GM19328 (cell line): ENCODE measurements around the gene OR5C1.
"Not testable (repeated sequence)": the region's sequence is repeated elsewhere in the genome, so short reads cannot be mapped to it uniquely, and the experiment has no call there.

Source experiments
- ATAC-seq: cut with Tn5 transposase; IDR thresholded peaks from one replicate; pipeline ENCODE4 v1.9.1; 2021; ENCODE audit warnings: mild to moderate bottlenecking, moderate library complexity; ENCODE audit not compliant: unreplicated experiment

The OR5C1 gene

GRCh38 chr9:122810306-122810946 lies 21.7 kb downstream of the OR5C1 start:
- ATAC-seq: peak; percentile 59

GRCh38 chr9:122812736-122813135 lies 24.0 kb downstream of the OR5C1 start:
- no peak for ATAC-seq

DNA sequence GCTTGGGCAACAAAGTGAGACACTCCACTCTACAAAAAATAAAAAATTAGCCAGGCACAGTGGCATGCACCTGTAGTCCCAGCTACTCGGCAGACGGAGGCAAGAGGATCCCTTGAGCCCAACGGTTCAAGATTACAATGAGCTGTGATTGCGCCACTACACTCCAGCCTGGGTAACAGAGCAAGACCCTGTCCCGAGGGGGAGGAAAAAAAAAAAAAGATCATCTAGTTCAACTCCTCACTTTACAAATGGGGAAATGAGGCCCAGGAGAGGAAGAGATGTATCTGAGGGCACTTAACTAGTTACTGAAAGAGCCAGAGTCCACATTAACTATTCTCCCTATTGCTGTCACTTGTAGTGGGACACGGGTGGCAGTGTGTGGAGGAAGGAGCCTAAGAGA lies 25.8 kb downstream of the OR5C1 start:
- ATAC-seq: no peak

GRCh38 chr9:122815544-122815943 lies 26.8 kb downstream of the OR5C1 start:
- no peak for ATAC-seq

DNA sequence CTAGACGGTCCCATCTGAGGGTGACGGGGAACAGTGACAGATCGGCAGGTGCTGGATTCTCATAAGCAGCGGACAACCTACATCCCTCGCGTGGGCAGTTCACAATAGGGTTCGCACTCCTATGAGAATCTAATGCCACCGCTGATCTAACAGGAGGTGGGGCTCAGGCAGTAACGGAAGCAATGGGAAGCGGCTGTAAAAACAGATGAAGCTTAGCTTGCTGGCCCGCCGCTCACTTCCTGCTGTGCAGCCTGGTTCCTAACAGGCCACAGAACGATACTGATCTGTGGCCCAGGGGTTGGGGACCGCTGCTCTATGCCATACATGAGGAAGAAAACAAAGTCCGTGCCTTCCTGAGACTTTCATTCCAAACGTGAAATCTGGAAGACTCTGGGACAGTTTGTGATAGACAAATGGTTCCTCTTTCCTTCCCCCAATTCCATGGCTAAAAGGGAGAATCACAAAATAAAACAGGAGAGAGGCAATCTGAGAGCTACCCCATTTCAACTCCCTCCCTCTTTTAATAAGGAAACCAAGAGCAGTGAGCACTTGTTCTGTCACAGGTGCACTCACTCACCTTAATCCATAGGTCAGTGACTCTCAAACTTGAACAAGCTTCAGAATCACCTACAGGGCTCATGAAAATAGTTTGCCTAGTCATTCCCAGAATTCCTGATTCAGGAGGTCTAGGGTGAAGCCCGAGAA lies 27.6 kb downstream of the OR5C1 start:
- no peak for ATAC-seq

- no peak for ATAC-seq
These were observed 30.6 kb downstream of the OR5C1 start for GRCh38 chr9:122819326-122819725.

DNA sequence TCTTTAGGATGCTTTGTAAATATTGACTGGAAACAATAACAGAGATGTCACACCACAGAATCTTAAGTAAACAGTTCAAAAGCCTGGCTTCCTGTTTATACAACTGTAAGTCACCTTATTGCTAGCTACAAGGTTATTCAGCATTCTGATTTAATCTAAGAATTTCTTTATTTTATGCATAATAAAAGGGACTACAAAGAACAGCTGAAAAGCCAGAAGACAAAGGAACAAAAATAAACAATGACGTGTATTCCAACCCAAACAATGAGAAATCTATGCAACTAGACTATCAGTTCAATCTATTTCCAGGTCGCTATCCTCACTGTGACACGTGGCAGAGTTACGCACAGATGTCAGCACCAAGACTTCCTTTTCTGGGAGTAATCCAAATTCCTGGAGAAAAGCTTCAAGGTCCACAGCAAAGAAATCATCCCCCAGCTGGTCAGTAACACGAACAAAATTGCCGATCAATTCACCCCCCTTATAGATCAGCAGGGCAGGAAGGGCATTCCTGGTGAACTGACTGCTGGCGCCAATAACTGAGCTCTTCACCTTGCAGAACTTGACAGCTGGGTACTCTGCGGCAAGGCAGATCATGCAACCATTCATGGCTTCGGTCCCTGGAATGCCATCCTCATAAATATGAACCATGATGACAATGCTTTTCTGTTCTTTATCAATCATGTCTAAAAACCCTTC lies 31.2 kb downstream of the OR5C1 start:
- ATAC-seq: no peak

- no peak for ATAC-seq
These were observed 31.7 kb downstream of the OR5C1 start for GRCh38 chr9:122820490-122820845.

- ATAC-seq: no peak
These were observed 32.7 kb downstream of the OR5C1 start for GRCh38 chr9:122821278-122821943.

DNA sequence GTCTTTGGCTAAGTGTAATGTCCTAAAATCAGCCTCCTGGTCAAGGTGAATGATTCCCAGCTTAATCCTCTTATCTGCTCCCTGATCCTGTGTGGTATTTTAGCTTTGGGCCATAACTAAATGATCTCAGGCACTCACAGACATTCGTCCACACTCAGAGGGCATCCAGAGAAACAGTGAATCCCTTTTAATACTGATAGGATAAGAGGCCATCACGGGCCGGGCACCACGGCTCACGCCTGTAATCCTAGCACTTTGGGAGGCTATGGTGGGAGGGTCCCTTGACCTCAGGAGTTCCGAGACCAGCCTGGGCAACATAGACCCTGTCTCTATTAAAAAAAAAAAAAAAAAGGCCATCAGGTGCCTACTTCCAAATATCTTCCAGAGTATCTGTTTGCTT lies 33.3 kb downstream of the OR5C1 start:
- no peak for ATAC-seq

DNA sequence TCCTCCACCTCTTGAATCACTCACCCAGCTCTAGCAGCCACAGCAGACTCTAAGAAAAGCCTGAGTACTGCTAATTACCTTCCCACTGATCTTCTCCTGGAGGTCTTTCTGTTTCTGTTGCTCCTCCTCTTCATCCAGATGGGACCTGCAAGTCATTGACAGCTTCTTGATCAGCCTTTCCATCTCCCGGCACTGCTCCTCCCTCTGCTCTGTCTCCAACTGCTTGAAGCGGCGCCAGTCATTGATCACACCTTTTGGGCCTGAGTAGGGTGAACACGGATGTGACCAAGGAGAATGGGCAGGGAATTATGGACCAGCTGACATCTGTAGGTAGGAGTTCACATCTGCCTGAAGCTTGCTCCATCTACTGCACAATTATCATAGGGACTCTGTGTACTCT lies 34.2 kb downstream of the OR5C1 start:
- ATAC-seq: no peak

DNA sequence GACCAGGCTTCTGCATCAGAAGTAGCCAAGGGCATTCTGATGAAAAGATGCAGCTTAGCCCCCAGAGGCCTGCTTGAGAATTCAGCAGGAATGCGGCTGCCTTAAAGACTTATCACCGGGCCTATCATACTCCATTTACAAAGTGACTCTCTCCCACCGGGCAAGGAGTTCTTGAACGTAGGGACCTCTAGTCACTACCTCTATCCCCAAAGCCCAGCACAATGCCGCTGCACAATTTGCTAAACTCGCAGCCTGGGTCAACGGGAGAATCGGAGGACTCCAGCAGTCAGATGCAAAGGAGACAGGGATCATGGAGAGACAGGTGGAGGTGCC lies 39.0 kb downstream of the OR5C1 start:
- peak; percentile 29 for ATAC-seq

GRCh38 chr9:122828965-122829284 lies 40.2 kb downstream of the OR5C1 start:
- not testable (repeated sequence) for ATAC-seq

GRCh38 chr9:122832194-122832593 lies 43.5 kb downstream of the OR5C1 start:
- no peak for ATAC-seq

DNA sequence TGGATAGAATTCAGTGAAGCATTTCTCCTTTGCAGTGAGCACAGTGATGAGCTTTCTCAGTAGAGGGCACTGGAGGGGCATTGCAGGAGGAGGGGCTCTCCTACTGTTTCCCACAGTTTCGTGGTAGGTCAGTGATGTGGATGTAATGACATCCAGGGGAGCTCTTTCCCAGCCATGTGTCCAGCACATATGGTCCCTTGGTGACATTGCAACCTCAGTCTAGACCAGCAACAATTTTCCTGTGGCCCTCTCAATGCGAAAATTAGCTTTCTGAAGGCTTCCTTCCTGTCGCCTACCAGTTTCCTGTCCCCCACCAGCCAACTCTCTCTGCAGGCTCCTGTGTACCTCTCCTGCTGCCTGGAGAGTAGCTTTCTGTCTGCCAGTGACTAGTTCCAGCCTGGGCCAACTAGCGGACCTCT lies 46.6 kb downstream of the OR5C1 start:
- no peak for ATAC-seq

DNA sequence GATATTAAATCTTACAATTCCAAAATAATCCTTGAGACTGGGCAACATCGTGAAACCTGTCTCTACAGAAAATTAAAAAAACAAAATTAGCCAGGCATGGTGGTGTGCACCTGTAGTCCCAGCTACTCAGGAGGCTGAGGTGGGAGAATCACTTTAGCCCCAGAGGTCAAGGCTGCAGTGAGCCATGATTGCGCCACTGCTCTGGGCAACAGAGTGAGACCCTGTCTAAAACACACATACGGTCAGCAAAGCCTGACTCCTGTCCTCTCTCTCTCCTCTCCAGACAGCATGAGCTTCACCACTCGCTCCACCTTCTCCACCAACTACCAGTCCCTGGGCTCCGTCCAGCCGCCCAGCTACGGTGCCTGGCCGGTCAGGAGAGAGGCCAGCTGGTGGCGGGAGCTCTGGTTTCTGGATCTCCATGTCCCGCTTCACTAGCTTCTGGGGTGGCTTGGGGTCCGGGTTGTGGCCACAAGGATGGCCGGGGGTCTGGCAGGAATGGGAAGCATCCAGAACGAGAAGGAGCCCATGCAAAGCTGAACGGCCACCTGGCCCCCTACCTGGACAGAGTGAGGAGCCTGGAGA lies 48.6 kb downstream of the OR5C1 start:
- ATAC-seq: no peak

- not testable (repeated sequence) for ATAC-seq
These were observed 49.7 kb downstream of the OR5C1 start for GRCh38 chr9:122838441-122838840.
